GM12864 (cell line): ENCODE measurements around the gene CHCHD3.

Experiments
- DNase-seq: peaks from one replicate; pipeline ENCODE4 v3.0.0-alpha.2; 2011; ENCODE audit warnings: low read depth
- H3K4me3 ChIP-seq: 2 replicates; pipeline ENCODE4 v1.5.1; 2011; ENCODE audit warnings: mild to moderate bottlenecking, low read depth, low read length, control low read depth
- CTCF ChIP-seq: IDR thresholded peaks from 2 replicates; pipeline ENCODE4 v1.5.1; 2011; ENCODE audit warnings: low read depth, mild to moderate bottlenecking, moderate library complexity, low read length, control low read depth, inconsistent platforms; ENCODE audit errors: missing control alignments

Gene CHCHD3

GRCh38 chr7:133065301-133065700 is 16.6 kb downstream of the CHCHD3 start:
- no peak for TF ChIP-seq CTCF

GRCh38 chr7:133064082-133064820 is 17.6 kb downstream of the CHCHD3 start:
- no peak for TF ChIP-seq CTCF
- no peak overlapping the region for H3K4me3 ChIP-seq
- DNase-seq, result no peak

More at GRCh38 chr7:133065301-133065700, 16.6 kb downstream of the CHCHD3 start:
- DNase-seq, result no peak
- H3K4me3 ChIP-seq, result no peak overlapping the region

- no peak for TF ChIP-seq CTCF
- DNase-seq, result no peak
- no peak overlapping the region for H3K4me3 ChIP-seq
These were observed 20.1 kb downstream of the CHCHD3 start for GRCh38 chr7:133061792-133062191.

- H3K4me3 ChIP-seq, result no peak overlapping the region
- no peak for TF ChIP-seq CTCF
- no peak for DNase-seq
These were observed 20.5 kb downstream of the CHCHD3 start for GRCh38 chr7:133061357-133061756.

- no peak for DNase-seq
- no peak for TF ChIP-seq CTCF
- no peak overlapping the region for H3K4me3 ChIP-seq
These were observed 21.9 kb downstream of the CHCHD3 start for GRCh38 chr7:133060004-133060403.

- no peak for TF ChIP-seq CTCF
- H3K4me3 ChIP-seq, result no peak overlapping the region
- no peak for DNase-seq
These were observed 22.6 kb downstream of the CHCHD3 start for GRCh38 chr7:133059263-133059662.

- no peak for TF ChIP-seq CTCF
- DNase-seq, result no peak
These were observed 25.3 kb downstream of the CHCHD3 start for GRCh38 chr7:133056370-133057238.

More at GRCh38 chr7:133056370-133057238, 25.3 kb downstream of the CHCHD3 start:
- H3K4me3 ChIP-seq, result no peak overlapping the region
